ENCODE data around the gene PMM2.
"Not testable (repeated sequence)": the region's sequence is repeated elsewhere in the genome, so short reads cannot be mapped to it uniquely, and the experiment has no call there.

PMM2 gene

DNA sequence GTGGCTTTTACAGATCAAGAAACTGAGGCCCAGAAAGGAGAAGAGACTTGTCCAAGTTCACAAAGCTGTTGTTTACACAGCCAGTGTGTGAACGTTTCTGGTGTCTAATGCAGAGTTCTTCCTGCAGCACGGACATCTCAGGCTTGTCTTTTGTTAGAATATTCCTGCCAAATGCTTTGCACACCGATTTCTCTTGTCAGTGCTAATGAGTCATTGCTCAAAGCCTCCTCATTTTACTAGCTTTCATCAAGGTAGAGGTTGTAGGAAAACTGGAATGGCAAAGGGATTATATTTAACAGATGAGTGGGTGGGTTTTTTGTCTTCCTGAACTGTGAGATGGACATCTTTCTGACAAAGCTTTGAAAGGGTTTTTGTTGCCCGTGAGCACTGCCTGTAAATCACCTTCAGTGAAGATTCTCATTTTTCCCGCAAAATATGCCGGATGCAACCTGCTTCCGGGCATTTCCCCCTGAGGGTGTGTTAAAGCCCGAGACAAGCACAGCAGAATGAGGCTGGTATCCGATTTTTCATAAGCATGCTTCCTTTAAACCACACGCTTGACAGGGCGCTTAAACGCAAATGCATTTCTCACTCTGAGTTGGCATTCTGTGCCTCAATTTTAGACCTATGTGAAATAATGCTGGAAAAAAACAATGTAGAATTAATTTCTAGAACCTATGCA is 14.7 kb downstream of the PMM2 start:
- H3K4me3 ChIP-seq (ENCODE audit: low read depth, low read length): no peak overlapping the region
- no peak for DNase-seq (ENCODE audit: low read depth)

GRCh38 chr16:8814095-8814806 is 16.6 kb downstream of the PMM2 start:
- no peak for DNase-seq (ENCODE audit: low read depth)

GRCh38 chr16:8816967-8817655 is 19.5 kb downstream of the PMM2 start:
- no peak for DNase-seq (ENCODE audit: low read depth)

More at GRCh38 chr16:8814095-8814806, 16.6 kb downstream of the PMM2 start:
- H3K4me3 ChIP-seq (ENCODE audit: low read depth, low read length): no peak overlapping the region

DNA sequence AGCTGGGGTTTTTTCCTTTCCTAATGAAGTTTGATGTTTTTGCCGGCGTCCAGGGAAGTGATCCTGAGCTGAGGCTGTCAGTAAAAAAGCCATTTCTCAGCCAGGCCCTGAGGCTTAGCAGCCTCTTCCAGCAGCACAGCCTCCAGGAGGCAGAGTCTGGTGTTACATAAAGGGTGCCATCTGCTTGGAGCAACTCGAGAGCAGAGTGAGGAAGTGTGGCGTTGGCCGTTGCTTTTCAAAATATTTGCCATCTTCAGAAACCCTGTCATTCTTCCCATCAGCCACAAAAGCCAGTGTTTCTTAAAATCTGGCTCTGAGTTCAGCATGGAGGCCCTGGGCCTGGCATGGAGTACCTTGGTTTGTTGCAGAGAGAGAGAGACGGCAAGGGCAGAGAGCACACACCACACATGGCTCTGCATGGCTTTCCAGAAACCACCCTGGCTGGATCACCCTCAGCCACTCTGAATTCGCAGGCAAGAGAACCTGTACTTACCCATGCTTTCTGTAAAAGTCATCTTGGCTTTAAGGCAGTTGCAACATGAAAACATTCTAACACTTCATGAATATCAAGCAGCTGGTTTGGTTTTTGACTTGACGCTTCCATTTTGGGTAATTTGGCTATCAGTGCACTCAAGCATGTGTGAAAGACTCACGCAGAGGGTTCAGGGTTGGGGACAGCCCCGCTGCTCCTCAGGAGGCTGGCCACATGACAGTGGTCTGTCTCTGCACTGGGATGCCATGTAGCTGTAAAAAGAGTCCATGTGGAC is 21.0 kb downstream of the PMM2 start:
- H3K4me3 ChIP-seq (ENCODE audit: low read depth, low read length): no peak overlapping the region
- no peak for DNase-seq (ENCODE audit: low read depth)

More at GRCh38 chr16:8816967-8817655, 19.5 kb downstream of the PMM2 start:
- H3K4me3 ChIP-seq (ENCODE audit: low read depth, low read length): no peak overlapping the region

GRCh38 chr16:8819411-8820034 is 21.9 kb downstream of the PMM2 start:
- no peak for DNase-seq (ENCODE audit: low read depth)
- no peak overlapping the region for H3K4me3 ChIP-seq (ENCODE audit: low read depth, low read length)

DNA sequence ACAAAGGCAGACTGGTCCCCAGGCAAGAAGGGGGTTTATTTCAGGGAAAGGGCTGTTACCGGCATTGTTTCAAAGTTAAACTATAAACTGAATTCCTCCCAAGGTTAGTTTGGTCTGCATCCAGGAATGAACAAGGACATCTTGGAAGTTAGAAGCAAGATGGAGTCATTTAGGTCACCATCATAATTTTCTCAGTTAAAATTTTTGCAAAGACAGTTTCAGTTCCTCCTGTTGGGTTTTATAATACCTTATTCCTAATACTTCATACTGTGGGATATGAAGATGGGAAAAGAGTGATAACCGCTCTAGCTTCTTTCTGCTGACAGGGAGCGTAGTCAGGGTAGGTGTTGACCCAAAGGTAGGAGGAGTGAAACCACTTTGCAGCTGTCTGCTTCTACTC is 24.8 kb downstream of the PMM2 start:
- no peak overlapping the region for H3K4me3 ChIP-seq (ENCODE audit: low read depth, low read length)
- DNase-seq (ENCODE audit: low read depth): no peak

- H3K4me3 ChIP-seq (ENCODE audit: low read depth, low read length): no peak overlapping the region
- DNase-seq (ENCODE audit: low read depth): no peak
These were observed 28.7 kb downstream of the PMM2 start for GRCh38 chr16:8826278-8826879.

DNA sequence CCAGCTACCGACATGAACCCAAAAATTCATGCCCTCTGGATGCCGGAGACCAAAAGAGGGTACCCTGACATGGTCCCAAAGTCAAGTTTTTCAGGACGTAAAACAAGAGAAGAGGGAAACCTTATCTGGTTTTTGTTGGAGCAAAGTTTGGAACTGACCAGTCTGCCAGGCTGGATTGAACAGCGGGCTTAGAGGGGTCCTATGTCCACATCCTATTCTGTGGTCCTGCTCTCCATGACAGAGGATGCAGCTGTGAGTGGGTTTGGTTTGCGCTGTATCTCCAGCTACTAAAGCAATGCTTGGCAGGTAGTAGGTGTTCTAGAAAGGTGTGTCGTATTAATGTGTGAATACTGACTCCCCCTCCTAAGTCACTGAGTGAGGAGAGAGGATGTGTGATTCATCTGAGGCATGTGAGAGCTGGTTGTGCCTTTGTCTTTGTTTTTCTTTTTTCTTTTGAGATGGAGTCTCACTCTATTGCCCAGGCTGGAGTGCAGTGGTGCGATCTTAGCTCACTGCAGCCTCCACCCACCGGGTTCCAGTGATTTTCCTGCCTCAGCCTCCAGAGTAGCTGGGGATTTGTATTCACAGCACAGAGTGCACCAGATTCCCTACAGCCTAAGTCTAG is 31.0 kb downstream of the PMM2 start:
- H3K4me3 ChIP-seq (ENCODE audit: low read depth, low read length): no peak overlapping the region
- no peak for DNase-seq (ENCODE audit: low read depth)

DNA sequence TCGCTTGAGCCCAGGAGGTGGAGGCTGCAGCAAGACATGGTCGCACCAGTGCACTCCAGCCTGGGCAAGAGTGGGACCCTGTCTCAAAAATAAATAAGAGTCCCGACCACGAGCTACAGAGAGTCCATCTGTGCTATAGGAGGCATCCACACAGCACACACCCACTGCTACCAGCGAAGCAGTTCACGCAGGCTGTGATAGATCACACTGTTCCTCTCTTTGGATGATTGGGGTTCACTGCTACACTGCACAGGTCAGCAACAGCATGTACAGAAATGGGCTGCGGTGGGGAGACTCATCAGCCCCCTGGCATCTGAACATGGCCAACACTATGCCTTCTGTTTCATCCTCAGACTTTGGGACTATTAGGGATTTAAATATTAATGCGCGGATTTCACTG is 33.8 kb downstream of the PMM2 start:
- H3K4me3 ChIP-seq (ENCODE audit: low read depth, low read length): no peak overlapping the region
- DNase-seq (ENCODE audit: low read depth): no peak

DNA sequence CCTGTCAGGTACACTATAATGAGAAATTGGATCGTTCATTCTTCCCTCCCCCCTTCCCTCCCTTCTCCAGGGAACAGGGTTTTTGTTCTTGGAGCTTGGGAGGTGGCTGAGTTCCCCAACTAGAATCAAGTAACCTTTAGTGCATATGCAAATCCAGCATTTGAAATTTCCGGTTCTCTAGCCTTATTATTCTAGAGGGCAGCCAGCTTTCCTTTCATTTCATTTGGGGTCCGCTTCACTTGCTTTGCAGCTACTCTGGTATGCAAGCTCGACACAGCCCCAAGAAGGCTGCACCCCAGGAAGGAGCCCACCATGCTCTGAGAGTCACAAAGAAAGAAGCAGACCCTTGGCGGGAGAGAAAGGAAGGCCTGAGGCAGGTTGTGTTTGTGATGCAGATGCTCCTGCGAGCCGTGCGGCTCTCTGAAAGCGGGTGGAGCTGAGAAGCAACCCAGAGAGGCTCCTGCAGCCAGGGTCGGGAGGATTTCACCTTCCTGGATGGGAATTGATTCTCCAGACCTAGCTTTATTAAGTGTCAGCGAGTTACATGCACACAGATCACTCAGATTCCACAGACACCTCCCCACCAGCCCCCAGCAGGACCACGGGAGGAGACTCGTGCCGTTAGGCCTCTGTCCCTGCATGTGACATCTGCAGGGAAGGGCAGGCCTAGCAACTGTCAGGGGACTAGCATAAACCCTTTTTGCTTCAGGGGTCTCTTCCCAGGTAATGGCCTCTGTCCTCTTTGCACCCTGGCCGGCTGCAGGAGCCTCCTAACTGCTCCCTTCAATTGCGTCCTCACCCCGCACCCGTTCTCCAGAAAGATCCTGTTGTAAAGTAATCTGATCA is 34.5 kb downstream of the PMM2 start:
- no peak for DNase-seq (ENCODE audit: low read depth)
- no peak overlapping the region for H3K4me3 ChIP-seq (ENCODE audit: low read depth, low read length)

DNA sequence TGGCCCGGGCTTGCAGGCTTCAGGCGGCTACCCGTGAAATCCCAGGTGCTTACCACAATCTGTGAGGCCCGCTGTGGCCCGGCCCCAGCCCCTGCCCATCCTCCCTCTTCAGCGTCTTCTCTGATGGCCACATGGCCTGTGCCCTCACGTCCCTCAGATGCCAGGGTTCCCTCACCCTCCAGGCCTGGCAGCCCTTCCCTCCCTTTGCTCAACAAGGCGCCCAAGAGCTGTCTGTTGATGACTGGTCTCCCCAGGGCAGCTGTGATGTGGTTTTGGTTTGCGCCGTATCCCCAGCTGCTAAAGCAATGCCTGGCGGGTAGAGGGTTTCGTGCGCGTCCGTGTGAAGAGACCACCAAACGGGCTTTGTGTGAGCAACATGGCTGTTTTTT is 35.1 kb downstream of the PMM2 start:
- no peak for DNase-seq (ENCODE audit: low read depth)
- no peak overlapping the region for H3K4me3 ChIP-seq (ENCODE audit: low read depth, low read length)

GRCh38 chr16:8836797-8837196 is 39.2 kb downstream of the PMM2 start:
- not testable (repeated sequence) for DNase-seq (ENCODE audit: low read depth)

GRCh38 chr16:8837594-8837993 is 40.0 kb downstream of the PMM2 start:
- not testable (repeated sequence) for H3K4me3 ChIP-seq (ENCODE audit: low read depth, low read length); DNase-seq (ENCODE audit: low read depth)

More at GRCh38 chr16:8836797-8837196, 39.2 kb downstream of the PMM2 start:
- not testable (repeated sequence) for H3K4me3 ChIP-seq (ENCODE audit: low read depth, low read length)

DNA sequence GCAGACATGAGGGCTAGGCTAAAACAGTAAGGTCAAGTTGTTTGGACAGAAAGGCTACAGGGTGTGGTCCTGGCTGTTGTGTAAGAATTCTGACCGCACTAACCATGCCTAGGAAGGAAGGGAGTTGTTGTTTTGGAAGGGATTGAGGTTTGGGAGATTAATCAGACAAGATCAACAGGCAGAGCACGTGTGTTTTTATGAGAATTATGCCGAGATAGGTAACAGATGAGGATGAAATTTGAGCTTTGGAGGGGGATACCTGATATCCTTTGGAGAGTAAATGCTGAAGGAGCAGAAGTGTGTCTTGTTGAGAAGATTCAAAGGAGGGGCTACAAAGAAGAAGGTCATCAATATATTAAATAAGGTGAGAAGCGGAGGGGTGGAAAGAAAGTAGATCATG is 44.4 kb downstream of the PMM2 start:
- not testable (repeated sequence) for H3K4me3 ChIP-seq (ENCODE audit: low read depth, low read length); DNase-seq (ENCODE audit: low read depth)

GRCh38 chr16:8843296-8843695 is 45.7 kb downstream of the PMM2 start:
- not testable (repeated sequence) for DNase-seq (ENCODE audit: low read depth); H3K4me3 ChIP-seq (ENCODE audit: low read depth, low read length)

- DNase-seq (ENCODE audit: low read depth): no peak
These were observed 48.2 kb downstream of the PMM2 start for GRCh38 chr16:8845699-8846298.

GRCh38 chr16:8846401-8846932 is 48.8 kb downstream of the PMM2 start:
- DNase-seq (ENCODE audit: low read depth): no peak
- no peak overlapping the region for H3K4me3 ChIP-seq (ENCODE audit: low read depth, low read length)

More at GRCh38 chr16:8845699-8846298, 48.2 kb downstream of the PMM2 start:
- no peak overlapping the region for H3K4me3 ChIP-seq (ENCODE audit: low read depth, low read length)

Data from skeletal muscle cell (primary cell).